GM19452 (cell line): ENCODE results near the gene GOSR1.
"Not testable (repeated sequence)": the region's sequence is repeated elsewhere in the genome, so short reads cannot be mapped to it uniquely, and the experiment has no call there.

Experiments
- ATAC-seq: cut with Tn5 transposase; IDR thresholded peaks from one replicate; pipeline ENCODE4 v1.9.1; 2021; ENCODE audit not compliant: unreplicated experiment

The GOSR1 gene

GRCh38 chr17:30573603-30574175 lies 96.5 kb downstream of the GOSR1 start:
- no peak for ATAC-seq

DNA sequence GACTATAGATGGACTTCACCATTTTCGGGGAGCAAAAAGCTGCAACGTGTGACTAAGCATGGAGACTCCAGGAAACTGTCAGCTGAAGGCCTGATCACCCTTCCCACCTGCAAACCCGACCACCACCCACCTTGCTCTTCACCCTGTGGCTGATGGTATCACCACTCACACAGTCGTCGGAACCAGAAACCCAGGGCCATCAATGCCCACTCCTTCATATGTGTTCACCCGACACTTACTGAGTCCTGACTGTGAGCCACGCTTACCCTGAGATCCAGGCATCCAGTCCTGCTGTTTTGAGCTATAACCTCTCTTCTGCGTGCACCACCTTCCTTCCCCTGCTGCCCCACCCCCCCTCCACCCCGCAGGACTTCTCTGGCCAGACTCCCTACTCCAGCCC lies 97.1 kb downstream of the GOSR1 start:
- not testable (repeated sequence) for ATAC-seq

GRCh38 chr17:30574806-30575205 lies 97.6 kb downstream of the GOSR1 start:
- not testable (repeated sequence) for ATAC-seq

DNA sequence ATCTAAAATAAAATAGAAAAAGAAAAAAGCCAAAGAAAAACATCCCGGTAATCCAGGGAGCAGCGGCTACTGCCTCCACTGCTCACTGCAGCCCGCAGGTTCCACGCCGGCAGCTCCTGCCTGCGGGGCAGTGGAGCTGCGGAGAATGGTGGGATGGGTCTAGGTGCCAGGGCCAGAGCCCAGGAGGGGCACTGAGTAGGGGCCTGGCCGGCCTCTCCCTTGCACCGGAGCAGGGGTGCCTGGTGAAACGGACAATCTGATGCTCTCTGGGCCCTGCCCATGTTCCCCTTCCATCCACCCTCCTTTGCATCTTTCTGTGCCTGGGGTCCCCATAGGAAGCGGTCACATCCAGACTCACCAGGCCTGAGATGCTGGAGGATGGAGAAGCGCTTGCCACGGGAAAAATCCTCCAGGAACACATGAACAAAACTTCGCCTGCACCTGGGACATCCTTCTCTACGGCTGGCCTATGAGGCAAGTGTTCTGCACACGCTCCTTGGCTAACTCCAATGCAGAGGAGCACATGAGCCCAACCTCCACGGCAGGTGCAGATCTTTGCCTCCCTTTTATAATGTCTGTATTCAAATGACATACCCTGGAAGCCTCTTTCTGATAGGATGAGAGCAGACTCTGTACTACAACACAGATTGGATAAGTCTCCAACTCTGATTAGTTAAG lies 98.6 kb downstream of the GOSR1 start:
- not testable (repeated sequence) for ATAC-seq

- ATAC-seq, result no peak
These were observed 99.2 kb downstream of the GOSR1 start for GRCh38 chr17:30576326-30576861.
